CD4-positive, alpha-beta T cell treated with Interleukin-6 for 4 hours (primary cell): ENCODE measurements around the gene PTGFRN.

Experiments
- DNase-seq: peaks from one replicate; pipeline ENCODE4 v3.0.0-alpha.2; 2020; ENCODE audit warnings: mixed read lengths

The PTGFRN gene

DNA sequence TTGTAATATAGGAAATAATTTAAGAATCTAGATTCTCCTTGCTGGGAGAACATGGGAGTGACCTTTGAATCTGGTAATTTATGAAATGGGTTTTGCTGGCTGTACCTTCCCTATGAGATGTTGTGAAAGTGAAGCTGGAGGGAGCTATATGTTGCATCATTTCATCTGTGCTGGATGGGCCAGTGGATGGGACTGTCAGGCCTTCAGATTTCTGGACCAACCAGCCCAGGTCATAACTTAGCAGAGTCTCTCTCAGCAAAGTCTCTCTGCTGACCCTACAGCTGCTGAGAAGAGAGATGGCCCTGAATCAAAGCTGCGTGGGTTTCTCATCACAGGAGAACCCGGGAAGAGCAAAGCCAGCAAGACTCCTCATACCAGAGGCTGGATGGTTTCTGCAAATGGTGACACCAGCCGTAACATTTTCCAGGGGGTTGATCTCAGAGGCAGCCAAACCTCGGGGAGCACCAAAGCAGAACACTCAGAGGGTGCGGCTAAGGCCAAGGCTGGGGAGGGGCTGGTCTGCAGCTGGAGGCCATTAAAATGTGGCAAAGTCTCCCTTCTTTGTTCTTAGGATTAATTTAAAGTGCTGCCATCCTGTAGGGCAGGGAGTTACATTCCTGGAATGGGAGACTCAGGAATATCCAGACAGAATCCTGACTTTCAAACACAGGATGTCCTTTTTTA is 18.2 kb upstream of the PTGFRN start:
- DNase-seq = no peak

DNA sequence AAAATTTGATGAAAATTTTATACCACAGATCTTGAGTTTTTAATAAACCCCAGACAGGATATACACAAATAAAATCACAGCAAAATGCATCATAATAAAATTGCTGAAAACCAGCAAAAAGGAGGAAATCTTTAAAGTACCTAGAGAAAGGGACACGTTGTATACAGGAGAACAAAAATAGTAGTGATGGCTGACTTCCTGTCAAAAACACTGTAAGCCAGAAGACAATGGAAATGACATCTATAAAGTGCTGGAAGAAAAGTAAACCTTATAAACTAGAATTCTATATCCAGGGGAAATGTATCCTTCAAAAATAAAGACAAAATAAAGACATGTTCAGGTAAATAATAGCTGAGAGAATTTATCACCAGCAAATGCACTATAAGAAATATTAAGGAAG is 14.6 kb upstream of the PTGFRN start:
- DNase-seq = no peak

DNA sequence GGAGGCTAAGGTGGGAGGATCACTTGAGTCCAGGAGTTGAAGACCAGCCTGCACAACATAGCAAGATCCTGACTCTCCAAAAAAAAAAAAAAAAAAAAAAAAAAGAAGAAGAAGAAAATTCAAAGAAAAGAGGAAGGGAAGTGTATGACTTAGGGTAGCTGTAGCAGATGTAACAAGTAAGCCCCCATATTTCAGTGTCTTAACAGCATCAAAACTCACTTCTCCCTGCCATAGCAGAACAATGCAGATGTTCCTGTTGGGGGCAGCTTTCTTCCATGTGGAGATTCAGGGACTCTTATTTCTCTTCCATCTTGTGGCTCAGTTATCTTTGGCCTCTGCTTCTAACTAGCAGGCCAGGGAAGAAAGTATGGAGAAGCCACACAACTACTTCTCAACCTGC is 10.2 kb upstream of the PTGFRN start:
- no peak for DNase-seq

DNA sequence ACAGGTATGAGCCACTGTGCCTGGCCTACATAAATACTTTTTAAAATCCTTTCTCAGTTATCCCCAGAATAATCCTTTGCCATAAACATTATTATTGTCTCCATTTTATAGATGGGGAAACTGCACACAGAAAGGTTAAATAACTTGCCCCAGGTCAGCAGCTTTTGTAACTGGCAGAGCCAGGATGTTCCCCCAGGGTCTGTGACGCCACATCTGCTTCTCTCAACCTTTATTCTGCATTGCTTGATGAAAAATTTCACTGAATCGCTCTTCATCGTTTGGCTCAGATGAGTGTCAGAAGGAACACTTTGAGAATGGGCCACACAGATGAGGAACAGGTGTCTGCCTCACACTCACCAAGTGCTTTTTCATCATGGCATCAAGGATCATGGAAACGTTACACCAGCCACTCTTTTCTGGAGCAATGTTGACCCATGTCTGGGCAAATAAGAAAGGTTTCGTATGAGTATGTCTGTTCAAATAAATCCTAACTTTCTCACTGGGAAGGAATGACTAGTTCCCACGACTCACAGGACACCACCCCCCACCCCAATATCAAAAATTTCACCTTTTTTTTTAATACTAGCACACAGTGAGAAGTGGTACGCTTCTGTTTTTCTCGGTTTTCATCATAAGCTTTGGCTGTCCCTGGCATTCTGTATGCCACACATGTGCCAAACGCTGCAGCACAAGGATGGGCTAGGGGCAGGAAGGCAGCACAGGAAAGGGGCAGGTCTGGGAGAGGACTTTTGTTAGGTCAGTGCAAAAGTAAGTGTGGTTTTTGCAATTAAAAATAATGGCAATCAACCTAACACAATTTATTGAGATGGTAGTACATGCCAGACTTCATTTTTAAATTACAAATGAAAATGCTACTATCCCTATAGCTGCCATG is 9.0 kb upstream of the PTGFRN start:
- DNase-seq = no peak

DNA sequence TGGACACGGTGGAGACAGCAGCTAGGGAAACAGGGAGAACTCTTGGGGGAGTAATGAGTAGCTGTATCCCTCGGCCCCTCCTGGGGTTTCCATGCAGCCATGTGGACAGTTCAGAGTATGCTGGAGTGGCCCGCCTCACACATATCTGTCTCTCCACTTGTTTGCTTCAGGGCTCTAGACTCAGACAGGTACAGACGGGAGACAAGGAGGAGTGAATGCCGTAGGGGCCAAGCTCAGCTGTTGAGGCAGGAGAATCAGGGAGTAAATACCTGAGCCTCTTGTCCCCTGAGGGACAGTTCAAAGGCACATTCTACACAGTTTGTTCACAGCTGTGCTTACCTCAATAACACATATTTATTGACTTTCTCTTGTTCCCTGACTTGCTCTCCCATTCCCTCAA is 7.7 kb upstream of the PTGFRN start:
- DNase-seq = no peak

DNA sequence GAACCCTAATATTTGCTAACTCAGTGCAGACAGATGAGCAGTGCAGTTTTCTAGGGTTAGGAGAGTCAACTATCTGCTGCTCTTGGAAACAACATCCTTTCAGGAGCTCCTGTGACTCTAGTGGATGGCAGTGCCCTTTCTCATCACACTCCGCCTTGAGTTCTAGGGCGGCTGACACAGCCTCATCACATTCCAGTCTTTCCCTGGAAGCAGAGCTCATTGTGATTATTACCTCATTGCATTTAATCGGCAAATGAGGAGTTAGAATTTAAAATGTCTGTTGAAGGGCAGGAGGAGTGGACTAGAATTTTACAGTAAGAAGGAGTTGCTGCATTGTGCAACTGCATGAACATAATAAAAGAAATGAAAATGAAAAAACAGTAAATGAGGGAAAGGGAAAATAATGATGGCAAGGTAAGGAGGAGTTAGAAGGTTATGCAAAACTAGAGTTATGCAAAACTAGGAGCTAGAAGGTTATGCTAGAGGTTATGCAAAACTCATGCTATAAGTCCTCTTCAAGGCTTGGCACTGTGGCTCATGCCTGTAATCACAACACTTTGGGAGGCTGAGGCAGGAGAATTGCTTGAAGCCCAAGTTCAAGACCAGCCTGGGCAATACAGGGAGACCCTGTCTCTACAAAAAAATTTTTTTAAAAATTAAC is 6.9 kb upstream of the PTGFRN start:
- no peak for DNase-seq

DNA sequence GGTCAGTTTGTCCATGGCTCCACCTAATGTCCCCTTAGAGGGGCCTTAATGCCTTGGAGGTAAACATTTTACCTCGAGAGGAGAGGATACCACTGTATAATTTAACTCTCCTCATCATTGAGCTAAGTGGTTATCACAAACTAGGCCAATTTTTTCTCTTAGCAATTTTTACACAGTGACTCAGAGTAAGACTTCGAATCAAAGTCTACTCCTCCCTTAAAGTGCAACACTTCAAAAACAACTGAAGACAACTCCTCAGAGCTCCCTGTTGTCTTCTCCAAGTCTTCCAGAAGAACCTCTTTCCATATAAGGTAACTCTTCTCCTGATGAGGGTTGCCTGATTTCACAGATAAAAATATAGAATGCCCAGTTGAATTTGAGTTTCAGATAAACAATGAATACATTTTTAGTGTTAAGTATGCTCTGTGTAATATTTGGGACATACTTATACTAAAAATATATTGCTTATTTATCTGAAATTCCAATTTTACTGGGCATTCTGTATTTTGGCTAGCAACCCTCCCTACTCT is 4.9 kb upstream of the PTGFRN start:
- DNase-seq = no peak

DNA sequence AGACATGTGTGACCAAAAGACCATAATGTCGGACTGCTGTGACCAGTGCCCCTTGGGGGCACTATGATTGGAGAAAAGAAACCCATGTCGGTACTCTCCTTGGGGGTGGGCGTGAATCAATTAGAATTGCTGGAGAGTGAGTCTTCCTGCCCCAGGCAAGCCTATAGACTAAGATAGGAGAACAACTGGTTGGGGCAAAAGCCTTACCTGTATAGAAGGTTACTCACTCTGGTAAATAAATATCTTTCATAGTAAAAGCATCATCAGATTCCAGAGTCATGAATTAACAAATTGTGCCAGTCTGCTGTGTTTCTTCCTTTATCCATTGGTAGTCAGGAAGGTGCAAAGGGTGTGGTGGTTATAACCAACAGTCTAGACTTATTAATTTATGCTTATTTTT is 2.9 kb upstream of the PTGFRN start:
- no peak for DNase-seq

DNA sequence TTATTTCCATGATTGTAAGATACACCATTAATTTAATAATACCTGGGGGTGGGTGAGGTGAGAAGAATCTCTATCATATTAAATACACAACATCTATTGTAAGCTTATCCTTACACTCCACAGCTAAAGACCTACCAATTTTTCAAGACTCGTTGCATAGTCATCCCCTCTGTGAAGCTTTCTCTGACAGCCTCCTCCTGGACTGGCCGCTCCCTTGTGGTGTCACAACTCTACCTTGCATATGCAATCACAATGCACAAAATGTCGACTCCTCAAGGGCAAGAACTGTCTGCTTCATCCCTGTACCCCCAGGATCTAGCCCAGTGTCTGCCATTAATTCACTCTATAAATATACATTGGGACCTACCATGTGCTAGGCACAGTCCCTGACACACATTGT is 2.4 kb upstream of the PTGFRN start:
- no peak for DNase-seq

DNA sequence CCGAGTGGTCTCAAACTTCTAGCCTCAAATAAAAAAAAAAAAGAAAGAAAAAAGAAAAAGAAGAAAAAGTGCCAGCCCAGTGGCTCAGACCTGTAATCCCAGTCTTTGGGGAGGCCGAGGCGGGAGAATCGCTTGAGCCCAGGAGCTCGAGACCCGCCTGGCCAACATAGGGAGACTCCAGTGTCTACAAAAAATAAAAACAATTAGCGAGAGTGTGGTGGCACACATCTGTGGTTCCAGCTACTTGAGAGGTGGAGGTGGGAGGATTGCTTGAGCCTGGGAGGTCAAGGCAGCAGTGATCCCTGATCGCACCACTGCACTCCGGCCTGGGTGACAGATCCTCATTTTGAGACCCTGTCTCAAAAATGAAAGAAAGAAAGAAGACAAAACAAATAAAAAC is 1.4 kb upstream of the PTGFRN start:
- no peak for DNase-seq

DNA sequence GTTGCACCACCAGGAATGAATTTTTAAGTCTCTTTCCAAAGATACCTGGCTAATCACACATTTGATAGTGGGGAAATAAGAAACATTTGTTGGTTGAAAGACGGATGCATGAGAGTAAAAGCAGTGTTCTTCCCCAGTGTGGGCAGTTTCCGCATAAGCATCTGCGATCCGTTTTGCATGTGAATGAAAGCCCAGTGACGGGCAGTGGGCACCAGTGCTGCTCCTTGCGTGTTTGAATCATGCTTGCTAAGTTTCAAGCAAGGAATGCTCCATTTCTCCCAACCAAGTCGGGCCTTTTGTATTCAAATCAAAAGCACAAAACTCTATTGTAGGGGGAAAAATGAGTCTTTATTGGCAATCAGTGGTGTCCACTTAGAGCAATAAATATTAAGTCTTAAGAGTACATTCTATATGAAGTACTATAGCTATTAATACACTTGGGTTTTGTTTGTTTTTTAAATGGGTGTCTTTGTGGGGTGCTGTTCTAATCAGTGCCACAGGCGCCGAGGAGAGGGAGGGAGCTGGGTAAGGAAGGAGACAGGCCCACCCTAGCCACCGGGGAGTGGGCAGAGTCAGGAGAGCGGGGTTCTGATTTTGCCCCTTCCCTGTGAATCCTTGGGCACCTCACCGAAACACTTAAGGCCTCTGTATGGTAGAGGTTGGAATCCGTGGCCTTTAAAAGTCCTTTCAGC is 750 bp upstream of the PTGFRN start:
- no peak for DNase-seq

DNA sequence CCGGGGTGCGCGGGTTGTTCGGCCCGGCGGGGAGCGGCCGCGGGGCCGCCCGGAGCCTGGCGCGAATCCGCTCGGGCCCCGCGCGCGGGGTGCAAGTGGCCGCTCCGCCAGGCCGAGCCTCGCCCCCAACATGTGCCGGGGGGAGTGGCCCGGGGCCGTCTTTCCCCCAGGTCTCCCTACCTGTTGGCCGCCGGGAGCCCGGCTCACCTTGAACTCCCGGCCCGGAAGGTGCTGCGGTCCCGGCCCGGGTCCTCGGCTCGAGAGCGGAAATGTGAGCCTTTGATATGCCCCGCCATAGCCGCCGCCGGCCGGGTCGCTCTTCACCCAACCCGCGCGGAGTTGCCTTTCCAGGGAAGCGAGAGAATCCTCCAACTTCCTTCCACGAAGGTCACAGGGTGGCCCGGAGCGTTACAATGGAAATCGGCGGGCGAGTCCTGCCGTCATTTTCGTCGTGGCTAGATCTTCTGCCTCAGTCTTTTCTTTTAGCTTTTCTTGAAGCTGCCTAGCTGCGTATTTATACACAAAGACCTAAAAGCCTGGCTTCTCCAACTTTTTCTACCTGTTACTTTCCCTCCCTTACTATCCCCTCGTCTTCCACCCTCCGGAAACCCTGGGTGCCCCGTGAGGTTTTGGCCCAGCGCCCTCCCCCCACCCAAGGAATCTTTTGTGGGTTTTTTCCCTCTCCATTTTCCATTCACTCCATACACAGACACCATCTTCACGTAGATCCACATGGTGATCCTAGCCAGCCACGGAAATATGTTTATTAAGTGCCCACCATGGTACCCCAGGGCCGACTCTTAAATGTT is 867 bp downstream of the PTGFRN start:
- peak; percentile 66 for DNase-seq

DNA sequence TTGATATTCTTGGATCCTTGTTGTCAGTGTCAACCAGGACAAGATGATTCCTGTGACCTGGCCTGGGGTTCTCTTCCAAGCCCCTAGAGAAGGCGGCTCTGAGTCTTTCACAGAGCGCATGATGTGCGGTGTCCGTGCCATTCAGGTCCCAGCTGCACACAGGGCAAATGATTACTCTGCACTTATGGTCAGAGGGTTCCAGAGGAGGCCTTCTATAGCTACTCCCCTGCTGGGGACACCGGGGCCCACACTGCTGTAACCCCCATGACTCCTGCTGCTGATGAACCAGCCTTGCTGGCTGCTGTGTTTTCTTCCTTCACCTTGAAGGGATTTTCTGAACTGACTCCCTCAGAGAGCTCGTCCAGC is 1.5 kb downstream of the PTGFRN start:
- no peak for DNase-seq

DNA sequence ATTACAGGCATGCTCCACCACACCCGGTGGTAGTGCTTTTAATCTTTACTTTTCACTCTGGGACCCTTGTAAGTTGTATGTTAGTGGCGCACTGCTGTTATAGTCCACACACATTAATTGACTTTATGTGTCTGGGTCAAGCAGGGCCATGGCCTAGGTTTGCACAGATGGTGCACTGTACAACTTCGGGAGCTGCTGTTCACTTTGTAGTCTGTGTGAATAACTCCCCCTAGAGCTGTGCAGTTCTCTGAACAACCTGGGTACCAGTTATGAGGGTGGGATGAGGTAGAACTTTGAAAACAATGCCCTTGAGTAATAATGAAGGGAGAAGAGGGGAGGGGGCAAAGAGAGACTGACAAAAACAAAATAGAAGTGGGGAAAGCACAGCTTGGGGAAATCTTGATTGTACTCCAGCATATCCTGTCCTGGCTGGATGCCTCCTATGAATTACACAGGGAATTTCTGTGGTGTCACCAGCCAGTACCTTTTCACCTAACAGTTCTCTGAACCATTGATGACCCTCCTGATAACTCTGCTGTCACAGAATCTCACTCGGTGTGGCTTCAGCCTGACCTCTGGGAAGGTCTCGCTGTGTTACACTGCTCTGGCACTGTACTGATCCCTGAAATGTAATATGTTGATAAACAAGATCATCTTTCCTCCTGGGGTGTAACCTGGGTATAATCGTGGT is 2.2 kb downstream of the PTGFRN start:
- no peak for DNase-seq

DNA sequence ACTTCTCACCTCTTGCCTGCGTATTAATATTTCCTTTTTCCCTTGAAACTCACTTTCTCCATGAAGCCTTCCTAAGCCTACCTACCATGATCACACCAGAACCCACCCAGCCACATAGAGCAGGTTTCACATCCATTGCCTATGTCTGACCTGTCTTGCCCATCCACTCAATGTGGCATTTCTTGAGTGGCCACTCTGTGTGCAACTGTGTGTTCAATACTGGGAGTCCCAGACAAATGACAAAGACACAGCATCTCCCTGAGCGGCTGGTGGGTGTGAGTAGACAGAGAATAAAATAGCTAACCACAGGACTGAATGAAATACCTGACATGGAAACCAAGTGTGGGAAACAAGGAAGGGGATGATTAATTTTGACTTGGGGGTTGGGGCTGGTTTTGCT is 3.1 kb downstream of the PTGFRN start:
- no peak for DNase-seq

DNA sequence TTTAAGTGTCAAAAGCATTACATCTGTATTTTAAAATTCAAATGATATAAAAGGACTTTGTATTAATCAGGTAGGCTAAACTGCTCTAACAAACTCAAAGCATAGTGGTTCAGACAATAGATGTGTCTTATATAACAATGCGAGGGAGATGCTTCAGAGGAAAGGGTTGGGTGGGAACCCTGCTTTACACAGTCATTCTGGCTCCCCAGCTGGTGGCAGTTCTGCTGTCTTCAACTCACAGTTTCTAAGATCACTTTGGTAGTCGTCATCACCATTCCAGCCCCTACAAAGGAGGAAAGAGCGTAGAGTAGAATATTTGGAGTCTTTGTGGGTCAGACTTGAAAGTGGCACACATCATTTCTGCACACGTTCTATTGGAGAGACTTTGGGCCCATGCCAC is 4.2 kb downstream of the PTGFRN start:
- DNase-seq = no peak

DNA sequence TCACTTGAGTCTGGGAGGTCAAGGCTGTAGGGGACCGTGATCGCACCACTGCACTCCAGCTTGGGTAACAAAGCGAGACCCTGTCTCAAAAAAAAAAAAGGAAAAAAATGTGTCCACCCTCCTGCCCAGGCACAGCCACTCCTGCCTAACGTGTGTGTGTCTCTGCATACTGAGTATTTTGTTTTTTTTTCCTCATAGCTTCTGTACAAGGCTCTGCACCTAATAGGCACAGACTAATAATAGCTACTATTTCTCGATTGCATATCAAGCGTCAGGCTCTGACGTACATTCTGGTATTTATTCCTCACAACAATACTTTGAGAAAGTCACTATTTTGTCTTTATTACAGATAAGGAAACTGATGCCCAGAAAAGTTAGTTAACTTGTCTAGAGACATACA is 5.0 kb downstream of the PTGFRN start:
- DNase-seq = no peak

DNA sequence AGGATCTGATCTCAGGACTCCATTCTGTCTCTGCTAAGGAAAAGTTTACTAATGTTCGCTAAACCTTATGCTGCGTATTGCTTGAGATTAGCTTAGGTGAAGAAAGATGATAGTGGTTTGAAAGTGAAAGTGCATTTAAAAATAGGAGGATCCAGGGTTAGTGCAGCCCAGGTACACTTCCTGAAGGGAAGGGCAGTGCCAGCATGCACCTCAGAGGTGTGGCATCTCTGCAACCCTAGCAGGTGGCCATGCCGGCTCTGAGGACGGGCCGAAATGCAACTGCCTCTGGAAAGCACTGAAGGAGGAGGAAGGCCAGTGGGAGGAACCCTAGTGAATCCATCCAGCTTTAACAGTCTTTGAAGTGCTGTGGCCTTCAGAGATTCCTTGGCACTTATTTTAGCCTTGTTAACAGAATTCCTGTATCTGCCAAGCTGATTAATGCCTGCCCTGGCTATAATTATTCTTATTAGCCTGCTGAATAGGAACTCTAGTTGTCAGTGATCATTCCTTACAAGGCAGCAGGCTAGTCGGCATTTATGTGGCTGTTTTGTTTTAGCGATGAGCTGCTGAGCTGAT is 5.5 kb downstream of the PTGFRN start:
- DNase-seq = peak; percentile 10

DNA sequence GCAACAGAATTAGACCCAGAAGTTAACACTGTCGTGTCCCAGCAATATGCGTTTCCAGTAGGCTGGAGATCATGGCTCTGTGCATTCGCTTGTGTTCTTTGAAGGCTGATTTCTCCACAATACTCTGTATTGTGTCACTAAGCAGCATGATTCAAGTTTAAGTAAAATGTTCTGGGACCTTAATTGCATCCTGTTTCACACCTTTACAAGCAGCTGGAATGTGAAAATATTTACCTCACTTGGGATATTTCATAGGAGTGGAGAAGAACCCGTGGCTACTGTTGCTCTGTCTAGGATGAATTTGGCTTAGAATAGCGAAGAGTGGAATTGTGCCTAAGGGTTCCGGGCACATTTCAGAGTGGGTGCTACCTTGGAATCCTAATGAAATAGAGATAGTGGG is 6.3 kb downstream of the PTGFRN start:
- DNase-seq = no peak

DNA sequence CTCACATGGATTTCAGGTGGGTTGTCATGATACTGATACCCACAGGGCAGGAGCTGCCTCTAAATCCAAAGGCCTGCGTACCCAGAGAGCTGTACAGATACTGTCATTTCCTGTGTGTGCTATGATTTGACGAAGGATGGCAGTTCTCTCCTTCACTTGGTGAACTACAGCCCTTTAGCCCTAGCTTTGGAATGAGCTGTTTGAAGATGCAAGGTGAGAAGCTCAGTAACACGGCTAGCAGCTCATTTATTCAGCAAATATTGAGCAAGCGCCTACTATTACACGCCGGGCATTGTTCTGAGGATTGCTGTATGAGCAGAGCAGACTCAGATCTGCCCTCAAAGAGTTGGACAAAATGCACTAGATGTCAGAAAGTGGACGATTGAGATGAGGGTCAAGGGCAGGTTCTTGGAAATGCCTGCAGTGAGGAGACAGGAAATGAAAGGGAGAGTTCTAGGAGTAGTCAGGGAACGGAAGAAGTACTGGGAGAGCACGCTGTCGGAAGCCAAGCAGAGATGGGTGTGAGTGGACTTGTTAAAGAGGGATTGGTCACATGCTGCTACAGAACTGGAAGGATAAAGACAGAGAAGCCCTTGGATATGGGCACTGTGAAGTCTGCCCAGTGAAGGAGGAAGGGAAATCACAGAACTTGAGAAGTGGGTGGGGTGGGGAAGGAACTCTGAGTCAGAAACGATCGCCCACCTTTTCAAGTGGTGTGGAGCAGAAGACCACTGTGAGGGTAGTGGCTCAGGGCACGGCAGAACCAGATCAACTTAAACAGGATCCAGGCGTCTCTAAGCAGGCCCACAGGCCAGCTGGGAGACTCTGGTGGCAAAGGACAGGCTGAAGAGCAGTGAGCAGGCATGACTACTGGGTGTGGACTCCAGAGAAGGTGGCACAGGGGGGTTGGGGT is 7.1 kb downstream of the PTGFRN start:
- no peak for DNase-seq
